GM18870 (cell line): ENCODE measurements around the gene PCCA.
"Not testable (repeated sequence)": the region's sequence is repeated elsewhere in the genome, so short reads cannot be mapped to it uniquely, and the experiment has no call there.

ENCODE experiments used
- ATAC-seq: cut with Tn5 transposase; IDR thresholded peaks from one replicate; pipeline ENCODE4 v1.9.1; 2021; ENCODE audit warnings: moderate library complexity; ENCODE audit not compliant: unreplicated experiment

PCCA gene

GRCh38 chr13:100088644-100089464 is at the start of gene PCCA:
PCCA (plus strand) TSS chr13:100089093; CDS start chr13:100089121, 28 bp downstream.
- ATAC-seq, result peak; percentile 93

GRCh38 chr13:100039740-100040139 is 49.2 kb upstream of the PCCA start:
- ATAC-seq, result no peak

GRCh38 chr13:100040196-100040595 is 48.7 kb upstream of the PCCA start:
- ATAC-seq, result no peak

- ATAC-seq, result no peak
Measured at GRCh38 chr13:100044936-100045335, 44.0 kb upstream of the PCCA start.

- ATAC-seq, result no peak
Measured at GRCh38 chr13:100045355-100045754, 43.5 kb upstream of the PCCA start.

- no peak for ATAC-seq
Measured at GRCh38 chr13:100051070-100051469, 37.8 kb upstream of the PCCA start.

- no peak for ATAC-seq
Measured at GRCh38 chr13:100059827-100060226, 29.1 kb upstream of the PCCA start.

GRCh38 chr13:100063333-100063732 is 25.6 kb upstream of the PCCA start:
- no peak for ATAC-seq

GRCh38 chr13:100063906-100064305 is 25.0 kb upstream of the PCCA start:
- ATAC-seq, result no peak

GRCh38 chr13:100068133-100068931 is 20.6 kb upstream of the PCCA start:
- no peak for ATAC-seq

- no peak for ATAC-seq
Measured at GRCh38 chr13:100069278-100069677, 19.6 kb upstream of the PCCA start.

GRCh38 chr13:100075700-100076587 is 12.9 kb upstream of the PCCA start:
- ATAC-seq, result no peak

- not testable (repeated sequence) for ATAC-seq
Measured at GRCh38 chr13:100079003-100079402, 9.9 kb upstream of the PCCA start.

GRCh38 chr13:100083401-100083800 is 5.5 kb upstream of the PCCA start:
- ATAC-seq, result not testable (repeated sequence)

GRCh38 chr13:100088273-100088643 is 635 bp upstream of the PCCA start:
- ATAC-seq, result peak; percentile 0

- peak; percentile 46 for ATAC-seq
Measured at GRCh38 chr13:100089465-100090032, 656 bp downstream of the PCCA start.

GRCh38 chr13:100090861-100091260 is 2.0 kb downstream of the PCCA start:
- ATAC-seq, result no peak

- no peak for ATAC-seq
Measured at GRCh38 chr13:100091391-100091790, 2.5 kb downstream of the PCCA start.

- ATAC-seq, result not testable (repeated sequence)
Measured at GRCh38 chr13:100092273-100092672, 3.4 kb downstream of the PCCA start.

- ATAC-seq, result no peak
Measured at GRCh38 chr13:100095498-100095897, 6.6 kb downstream of the PCCA start.

GRCh38 chr13:100096526-100096925 is 7.6 kb downstream of the PCCA start:
- no peak for ATAC-seq
